H1 (cell line): ENCODE results near the gene KATNAL2. TPM values are rescaled to one million over a fixed set of nuclear protein-coding genes. Genes with fewer than 3 reads are reported as not detected.

Source experiments
- CTCF ChIA-PET: fragments of 300-600 bp; sonication (Branson Sonifier 250); formaldehyde crosslinking; loops from one replicate; lab custom pipeline; 2021; ENCODE audit not compliant: partially characterized antibody; lab: Charles Lee
- POLR2A ChIA-PET: fragments of 300-600 bp; sonication (Branson Sonifier 250); formaldehyde crosslinking; loops from one replicate; lab custom pipeline; 2021; ENCODE audit warnings: inconsistent platforms; ENCODE audit not compliant: partially characterized antibody; lab: Charles Lee
- DNase-seq, 2 experiments: peaks; one replicate each; pipeline versions ENCODE4 v3.0.0 to v3.0.0-alpha.2; 2010 to 2022; ENCODE audit warnings: low spot score in 2 of 2, low read depth in 1 of 2, mixed read lengths in 1 of 2
- FAIRE-seq: peaks from 2 replicates; lab custom pipeline; 2011; peaks lifted over from hg19 to GRCh38; lab: Jason Lieb, UNC
- H2AFZ ChIP-seq: 2 replicates; pipeline ENCODE4 v1.8.1; 2012; ENCODE audit warnings: low read length, inconsistent platforms
- H2AK5ac ChIP-seq: 2 replicates; pipeline ENCODE4 v1.6.1; 2013; ENCODE audit warnings: low read depth, low read length
- H2BK120ac ChIP-seq: replicated peaks from 2 replicates; pipeline ENCODE3; 2013; ENCODE audit warnings: low read depth, low read length, inconsistent platforms
- H2BK12ac ChIP-seq: 2 replicates; pipeline ENCODE4 v1.6.1; 2013; ENCODE audit warnings: low read depth, low read length
- H2BK15ac ChIP-seq: 2 replicates; pipeline ENCODE4 v1.6.1; 2013; ENCODE audit warnings: low read length
- H2BK20ac ChIP-seq: 2 replicates; pipeline ENCODE4 v1.6.1; 2013; ENCODE audit warnings: low read length
- H2BK5ac ChIP-seq: 2 replicates; pipeline ENCODE4 v1.6.1; 2013; ENCODE audit warnings: low read depth, low read length
- H3K14ac ChIP-seq: 2 replicates; pipeline ENCODE4 v1.6.1; 2013; ENCODE audit warnings: inconsistent platforms; ENCODE audit not compliant: insufficient read length
- H3K18ac ChIP-seq: 2 replicates; pipeline ENCODE4 v1.6.1; 2013; ENCODE audit warnings: low read length; ENCODE audit errors: extremely low read depth
- H3K23ac ChIP-seq: 2 replicates; pipeline ENCODE4 v1.6.1; 2013; ENCODE audit warnings: inconsistent platforms; ENCODE audit not compliant: insufficient read length
- H3K23me2 ChIP-seq: 2 replicates; pipeline ENCODE4 v1.6.1; 2013; ENCODE audit warnings: low read depth, low read length
- H3K27ac ChIP-seq: 2 replicates; pipeline ENCODE4 v1.6.1; 2011; ENCODE audit warnings: low read depth, low read length, inconsistent platforms
- H3K27me3 ChIP-seq, 4 experiments: replicated peaks in 1 of 4; 1 replicate in 1 of 4; 2 replicates in 3 of 4; pipeline versions ENCODE4 v1.6.1 to v1.8.1; 2011 to 2013; ENCODE audit warnings: low read length in 3 of 4, mild to moderate bottlenecking in 3 of 4, inconsistent platforms in 2 of 4, mixed read lengths in 2 of 4, moderate library complexity in 1 of 4; ENCODE audit not compliant: control insufficient read depth in 3 of 4, insufficient read depth in 3 of 4; ENCODE audit errors: extremely low read depth in 1 of 4
- H3K36me3 ChIP-seq, 4 experiments: 2 replicates each; pipeline versions ENCODE4 v1.6.1 to v1.8.1; 2011 to 2013; ENCODE audit warnings: mild to moderate bottlenecking in 4 of 4, low read length in 3 of 4, moderate library complexity in 2 of 4, control low read depth in 1 of 4, inconsistent platforms in 1 of 4; ENCODE audit not compliant: insufficient read depth in 4 of 4, control insufficient read depth in 2 of 4
- H3K4ac ChIP-seq: replicated peaks from 2 replicates; pipeline ENCODE3; 2013; ENCODE audit warnings: low read length, low read depth, mixed read lengths, inconsistent platforms; ENCODE audit not compliant: insufficient read length
- H3K4me1 ChIP-seq, 4 experiments: replicated peaks in 1 of 4; 1 replicate in 1 of 4; 2 replicates in 3 of 4; pipeline versions ENCODE4 v1.6.1 to v1.8.1; 2011 to 2013; ENCODE audit warnings: low read length in 3 of 4, inconsistent platforms in 2 of 4, mixed read lengths in 1 of 4; ENCODE audit not compliant: insufficient read depth in 4 of 4, control insufficient read depth in 3 of 4
- H3K4me2 ChIP-seq, 2 experiments: 2 replicates each; pipeline versions ENCODE4 v1.6.1 to v1.8.1; 2011 to 2013; ENCODE audit warnings: low read depth in 2 of 2, low read length in 2 of 2, control low read depth in 1 of 2, inconsistent platforms in 1 of 2, mild to moderate bottlenecking in 1 of 2; ENCODE audit not compliant: insufficient read depth in 1 of 2
- H3K4me3 ChIP-seq, 4 experiments: fragments of 200-600, 300-600 bp in 1 of 4; sonication (generic), shearing (Covaris generic), sonication (Bioruptor Twin) in 1 of 4; 2 replicates each; pipeline versions ENCODE4 v1.5.1 to v1.8.1; 2011 to 2016; ENCODE audit warnings: low read length in 4 of 4, low read depth in 3 of 4, control low read depth in 2 of 4, inconsistent platforms in 2 of 4, mild to moderate bottlenecking in 2 of 4, mixed read lengths in 1 of 4, moderate library complexity in 1 of 4; ENCODE audit not compliant: insufficient read depth in 2 of 4; ENCODE audit errors: extremely low read depth in 1 of 4
- H3K56ac ChIP-seq: replicated peaks from 2 replicates; pipeline ENCODE3; 2013; ENCODE audit warnings: low read depth, mild to moderate bottlenecking, mixed read lengths, low read length, inconsistent platforms; ENCODE audit not compliant: insufficient read length
- H3K79me1 ChIP-seq: 2 replicates; pipeline ENCODE4 v1.6.1; 2013; ENCODE audit warnings: low read depth, low read length, control low read depth
- H3K79me2 ChIP-seq, 2 experiments: 2 replicates each; pipeline versions ENCODE4 v1.6.1 to v1.8.1; 2012 to 2013; ENCODE audit warnings: low read length in 2 of 2, mild to moderate bottlenecking in 2 of 2, inconsistent platforms in 1 of 2; ENCODE audit not compliant: insufficient read depth in 2 of 2, control insufficient read depth in 1 of 2
- H3K9ac ChIP-seq, 4 experiments: replicated peaks in 1 of 4; 1 replicate in 1 of 4; 2 replicates in 3 of 4; pipeline versions ENCODE4 v1.6.1 to v1.8.1; 2011 to 2013; ENCODE audit warnings: low read depth in 3 of 4, low read length in 3 of 4, control low read depth in 2 of 4, mild to moderate bottlenecking in 2 of 4, moderate library complexity in 2 of 4, inconsistent platforms in 1 of 4; ENCODE audit errors: extremely low read depth in 1 of 4
- H3K9me3 ChIP-seq, 2 experiments: 2 replicates each; pipeline versions ENCODE4 v1.6.1 to v1.8.1; 2012 to 2013; ENCODE audit warnings: mild to moderate bottlenecking in 2 of 2, moderate library complexity in 2 of 2, control low read depth in 1 of 2, inconsistent platforms in 1 of 2, low read depth in 1 of 2, low read length in 1 of 2, mixed read lengths in 1 of 2; ENCODE audit not compliant: insufficient read depth in 2 of 2
- H4K20me1 ChIP-seq, 2 experiments: replicated peaks in 1 of 2; 2 replicates each; pipeline versions ENCODE3 to v1.8.1; 2011 to 2013; ENCODE audit warnings: inconsistent platforms in 2 of 2, low read length in 2 of 2, mild to moderate bottlenecking in 1 of 2; ENCODE audit not compliant: insufficient read depth in 2 of 2, control insufficient read depth in 1 of 2
- H4K5ac ChIP-seq: 2 replicates; pipeline ENCODE4 v1.6.1; 2013; ENCODE audit warnings: low read length, low read depth, mixed read lengths, inconsistent platforms; ENCODE audit not compliant: insufficient read length
- H4K8ac ChIP-seq: 2 replicates; pipeline ENCODE4 v1.8.0; 2013; ENCODE audit warnings: mild to moderate bottlenecking, moderate library complexity, low read length, inconsistent platforms; ENCODE audit not compliant: insufficient read depth; ENCODE audit errors: extremely low read depth
- H4K91ac ChIP-seq: replicated peaks from 2 replicates; pipeline ENCODE3; 2013; ENCODE audit warnings: low read length, mixed read lengths, inconsistent platforms; ENCODE audit not compliant: insufficient read length
- CBX8 ChIP-seq: fragments of 300-800, 300-1000 bp; sonication (generic); IDR thresholded peaks from 2 replicates; pipeline ENCODE4 v1.7.1; 2016; ENCODE audit warnings: low read depth, low read length, borderline replicate concordance
- CHD2 ChIP-seq: IDR thresholded peaks from 2 replicates; pipeline ENCODE4 v1.6.1; 2012; ENCODE audit warnings: low read length, improper control_type of control experiment
- RAD21 ChIP-seq, 2 experiments: IDR thresholded peaks in 1 of 2; conservative IDR thresholded peaks in 1 of 2; 2 replicates each; pipeline ENCODE4 v1.6.1; 2011; ENCODE audit warnings: low read depth in 2 of 2, low read length in 2 of 2, improper control_type of control experiment in 1 of 2, inconsistent platforms in 1 of 2, mild to moderate bottlenecking in 1 of 2, moderate library complexity in 1 of 2
- WGBS, 2 experiments: shearing (Covaris generic) in 1 of 2; methylation state at CpG; one replicate each; pipeline versions ENCODE4 v1.1.6 to v1.1.7; 2013 to 2015; ENCODE audit warnings: low lambda C conversion rate in 2 of 2, mixed read lengths in 2 of 2, inconsistent platforms in 1 of 2, low coverage in 1 of 2, missing lambda C conversion rate in 1 of 2; ENCODE audit not compliant: insufficient replicate concordance in 2 of 2, insufficient coverage in 1 of 2, insufficient read length in 1 of 2; ENCODE audit errors: extremely low coverage in 1 of 2, missing lambda C conversion rate in 1 of 2; 5-methylcytosine and 5-hydroxymethylcytosine counted together
- polyA plus RNA-seq, 7 experiments: library from polyadenylated mRNA; depleted of rRNA in 3 of 7; stranded (reverse) in 5 of 7; unstranded in 2 of 7; fragments of >200 nt in 5 of 7; fragments of 200-250 nt in 2 of 7; gene quantifications; 1 replicate in 5 of 7; 2 replicates in 1 of 7; 4 replicates in 1 of 7; pipeline versions ENCODE4 v1.2.1 to v1.2.3, GENCODE V29; 2011 to 2013; ENCODE audit warnings: missing spikeins in 2 of 7, mixed read lengths in 2 of 7
- total RNA-seq: library from RNA; stranded (reverse); fragmentation: NEBNext Ultra II Directional; extraction: Animal tissue kit (Norgen Biotek cat#: 25700); gene quantifications from 2 replicates; pipeline ENCODE4 v1.2.1, GENCODE V29; 2021

Gene KATNAL2
- total and polyA plus RNA-seq, 2 of the 8 experiments (the other 6 are each of a cell fraction or from before 2014, with no cell fraction given), result 10.0 to 15.2 TPM

DNA sequence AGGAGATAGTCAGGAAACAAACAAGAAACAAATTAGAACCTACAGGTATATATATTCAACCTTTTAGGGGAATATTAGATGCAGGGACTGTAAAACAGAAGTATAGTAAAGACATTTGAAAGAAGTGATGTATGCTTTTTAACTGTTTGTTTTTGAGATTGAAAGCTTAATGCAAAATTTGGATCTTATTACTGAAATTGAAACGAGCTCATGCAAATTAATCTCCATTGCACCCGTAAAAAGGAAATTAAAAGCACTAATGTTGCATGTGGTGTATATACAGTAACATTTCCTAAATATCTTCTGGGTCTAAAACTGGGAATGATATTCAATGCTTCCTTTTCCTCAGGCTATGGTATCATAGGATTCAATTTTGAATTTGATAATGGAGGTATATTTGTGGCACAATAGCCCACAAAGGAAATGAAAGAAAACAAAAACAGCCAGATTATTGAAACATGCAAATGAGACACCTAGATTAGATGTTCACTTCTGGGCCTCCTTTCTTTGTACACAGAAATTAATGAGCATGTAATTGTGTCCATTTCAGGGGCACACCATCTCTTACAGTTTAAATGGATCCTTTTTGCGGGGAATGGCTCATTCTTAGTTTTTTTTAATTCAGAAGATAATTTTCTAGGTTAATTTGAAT lies 119.7 kb downstream of the KATNAL2 start:
- Histone ChIP-seq H3K9me3 (no peaks in the 10 kb centered on the region), H3K27me3 (no peaks in the 10 kb centered on the region), H3K23me2 (no peaks in the 10 kb centered on the region), H2AK5ac (no peak overlapping the region), H2BK15ac (no peak overlapping the region), H3K4me2 (no peak overlapping the region), H3K27ac (no peak overlapping the region), H3K18ac (no peak overlapping the region), H3K79me1 (no peaks in the 10 kb centered on the region), H2BK120ac (no peak overlapping the region), H4K20me1 (no peaks in the 10 kb centered on the region), H2AFZ (no peak overlapping the region), H4K91ac (no peak overlapping the region), H2BK12ac (no peak overlapping the region), H3K4ac (no peak overlapping the region), H3K9ac (no peak overlapping the region), H3K36me3 (no peaks in the 10 kb centered on the region), H2BK20ac (no peak overlapping the region), H3K56ac (no peak overlapping the region), H3K79me2 (no peaks in the 10 kb centered on the region), H4K8ac (no peak overlapping the region), H3K14ac (no peak overlapping the region), H2BK5ac (no peak overlapping the region), H3K4me3 (no peak overlapping the region), H3K23ac (no peak overlapping the region), H4K5ac (no peak overlapping the region), H3K4me1 (peaks cover 0 to 5% (median under 1%) of the 10 kb centered on the region in 4 experiments; a peak in 2 of 7 replicates)
- ChIA-PET POLR2A (no interaction called here), CTCF (interaction anchor here (0.6 to 1.9 kb wide), 12 partner anchors 9 to 951 kb away, joined by 3 to 7 read pairs (median 3); no protein-coding TSS in a partner anchor)
- 91% methylated on average over 3 of the region's 3 CpGs; no CpG with 5 or more reads in 1 of the 2 experiments for WGBS, 2 experiments
- TF ChIP-seq CBX8 (no peak), RAD21 (IDR thresholded peaks at IDR 0.05 in 1 of 2, conservative IDR thresholded peaks at IDR 0.05 in 1 of 2; ENCODE audit: low read depth in 2 of 2, low read length in 2 of 2) (no peak), CHD2 (no peak)
- FAIRE-seq, result no peak
- no peak for DNase-seq
